PC-9 (cell line): ENCODE data around the gene GZF1.

Source experiments
- CTCF ChIP-seq: fragments of 200-600 bp; sonication (generic); conservative IDR thresholded peaks from 2 replicates; pipeline ENCODE4 v1.6.1; 2017; ENCODE audit warnings: mixed run types, antibody characterized with exemption, mild to moderate bottlenecking, moderate library complexity
- EZH2 ChIP-seq: fragments of 200-600 bp; sonication (generic); IDR thresholded peaks from 2 replicates; pipeline ENCODE4 v1.8.0; 2017; ENCODE audit warnings: antibody characterized with exemption, low read depth

- TF ChIP-seq CTCF (no peak), EZH2 (no peak)
These were observed 642 bp downstream of the GZF1 start for GRCh38 chr20:23362392-23363256.
